HTR-8/SVneo (cell line): ENCODE measurements around the gene CNTROB.

Experiments used
- DNase-seq: peaks from one replicate; pipeline ENCODE4 v3.0.0; 2011; ENCODE audit warnings: low spot score, mixed read lengths; ENCODE audit not compliant: insufficient read length
- FAIRE-seq: peaks from 2 replicates; lab custom pipeline; 2011; peaks lifted over from hg19 to GRCh38; lab: Jason Lieb, UNC

CNTROB gene

DNA sequence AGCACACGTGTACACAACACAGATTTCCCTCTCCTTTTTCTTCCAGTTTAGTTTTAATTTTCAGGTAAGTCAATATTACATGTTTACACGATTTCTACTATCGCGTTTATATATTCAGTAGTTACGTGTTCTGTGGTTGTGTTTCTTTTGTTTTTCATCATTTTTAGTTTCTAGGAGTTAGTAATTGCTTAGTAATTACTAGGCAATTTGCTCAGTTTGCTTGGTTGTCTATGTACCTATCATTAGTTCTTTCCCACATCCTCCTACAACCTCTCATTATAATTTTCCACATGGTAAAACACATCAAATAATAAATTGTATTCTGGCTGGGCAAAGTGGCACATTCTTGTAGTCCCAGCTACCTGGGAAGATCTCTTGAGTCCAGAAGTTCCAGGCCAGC is 45.8 kb downstream of the CNTROB start:
- FAIRE-seq (no peak), DNase-seq (no peak)

DNA sequence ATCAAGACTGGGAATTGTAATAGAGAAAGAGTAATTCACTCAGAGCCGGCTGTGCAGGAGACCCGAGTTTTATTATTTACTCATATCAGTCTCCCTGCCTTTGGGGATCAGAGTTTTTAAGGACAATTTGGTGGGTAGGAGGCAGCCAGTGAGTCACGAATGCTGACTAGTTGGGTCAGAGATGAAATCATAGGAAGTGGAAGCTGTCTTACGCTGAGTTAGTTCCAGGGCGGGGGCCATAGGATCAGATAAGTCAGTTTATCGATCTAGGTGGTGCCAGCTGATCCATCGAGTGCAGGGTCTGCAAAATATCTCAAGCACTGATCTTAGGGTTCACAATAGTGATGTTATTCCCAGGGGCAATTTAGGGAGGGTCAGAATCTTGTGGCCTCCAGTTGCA is 50.2 kb downstream of the CNTROB start:
- no peak for DNase-seq
- peak; percentile 88 for FAIRE-seq

DNA sequence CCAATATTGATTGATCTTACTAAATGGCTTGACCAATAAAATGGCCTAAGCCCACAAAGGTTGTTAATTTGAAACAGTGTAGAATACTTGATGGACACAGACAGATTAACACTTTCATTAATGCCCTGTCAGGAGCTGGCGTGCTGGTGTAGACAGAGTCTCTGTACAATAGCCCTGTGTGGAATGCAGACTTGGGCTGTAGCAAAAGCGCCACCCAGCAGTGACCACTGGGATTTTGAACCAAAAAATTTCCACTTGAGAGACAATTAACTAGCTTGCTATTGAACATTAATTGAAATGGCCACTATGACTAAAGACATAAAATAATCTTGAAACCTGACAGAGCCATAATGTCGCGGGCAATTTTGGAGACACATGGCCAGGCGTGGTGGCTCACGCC is 50.7 kb downstream of the CNTROB start:
- DNase-seq (peak; percentile 55), FAIRE-seq (peak; percentile 57)

DNA sequence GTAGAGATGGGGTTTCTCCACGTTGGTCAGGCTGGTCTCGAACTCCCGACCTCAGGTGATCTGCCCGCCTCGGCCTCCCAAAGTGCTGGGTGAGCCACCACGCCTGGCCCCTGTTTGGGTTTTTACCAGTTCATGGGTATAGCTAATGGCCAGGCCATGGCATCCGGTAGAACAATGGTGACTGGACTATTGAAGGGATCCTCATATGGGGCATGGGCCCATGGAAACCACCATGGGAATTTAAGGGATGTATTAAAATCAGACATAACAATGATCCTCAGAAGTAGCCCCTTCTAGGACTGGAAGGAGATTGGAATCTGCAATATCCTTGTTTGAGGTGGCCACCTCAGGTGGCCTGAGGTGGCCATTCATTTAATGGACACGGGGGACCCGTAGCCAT is 52.9 kb downstream of the CNTROB start:
- FAIRE-seq (no peak), DNase-seq (no peak)

DNA sequence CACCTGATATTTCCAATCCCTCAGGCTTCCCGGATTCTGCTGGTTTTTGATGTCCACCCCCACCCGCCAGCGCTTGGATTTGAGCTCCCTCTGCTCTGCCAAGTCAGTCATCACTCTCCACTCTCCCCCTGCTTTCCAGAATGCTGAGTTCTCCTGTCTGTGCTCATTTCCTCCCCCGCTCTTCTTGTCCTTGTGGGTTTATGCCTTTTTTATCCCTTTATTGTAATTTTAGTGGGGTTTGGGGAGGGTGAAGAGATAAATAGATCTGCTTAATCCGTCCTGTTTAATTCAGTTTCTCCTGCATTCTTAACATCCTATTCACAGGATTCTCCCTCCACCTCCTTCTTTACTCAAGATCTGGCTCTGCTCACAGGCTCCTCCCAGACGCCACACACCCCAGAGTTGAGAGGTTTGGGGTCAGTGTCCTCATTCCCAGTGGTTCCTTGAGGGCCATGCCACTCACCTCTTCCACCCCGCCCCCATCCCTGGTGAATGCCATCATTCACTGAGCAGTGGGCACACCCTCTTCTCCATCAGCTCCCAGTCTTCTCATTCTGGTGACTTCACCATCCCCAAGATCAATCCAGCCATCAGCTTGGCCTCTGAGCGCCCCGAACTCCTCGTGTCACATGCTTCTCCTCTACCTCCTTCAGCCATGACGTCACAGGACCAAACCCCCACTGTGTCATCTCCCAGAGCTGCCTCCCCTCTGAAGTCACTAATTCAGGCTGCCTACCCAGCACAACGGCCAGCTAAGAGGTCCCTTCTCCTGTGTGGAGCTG is 55.3 kb downstream of the CNTROB start:
- FAIRE-seq (no peak), DNase-seq (no peak)

DNA sequence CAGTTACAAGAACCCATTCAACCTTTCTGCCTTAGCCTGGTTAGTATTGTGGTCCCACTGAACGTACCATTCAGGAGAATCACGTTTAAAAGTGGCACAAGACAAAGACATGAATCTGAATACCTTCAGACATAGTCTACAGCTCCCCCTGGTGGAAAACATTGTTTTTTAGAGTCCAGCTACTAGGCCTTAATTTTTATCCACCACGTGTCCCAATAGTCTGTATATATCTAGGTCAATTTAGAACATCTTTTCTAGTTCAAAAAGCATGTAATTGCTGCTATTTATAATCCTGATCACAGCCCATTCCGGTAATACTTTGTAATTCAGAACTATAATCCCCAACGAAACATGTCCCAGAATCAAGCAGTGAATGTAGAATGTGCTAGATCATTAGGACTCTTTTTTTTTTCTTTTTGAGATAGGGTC is 56.8 kb downstream of the CNTROB start:
- no peak for FAIRE-seq

DNA sequence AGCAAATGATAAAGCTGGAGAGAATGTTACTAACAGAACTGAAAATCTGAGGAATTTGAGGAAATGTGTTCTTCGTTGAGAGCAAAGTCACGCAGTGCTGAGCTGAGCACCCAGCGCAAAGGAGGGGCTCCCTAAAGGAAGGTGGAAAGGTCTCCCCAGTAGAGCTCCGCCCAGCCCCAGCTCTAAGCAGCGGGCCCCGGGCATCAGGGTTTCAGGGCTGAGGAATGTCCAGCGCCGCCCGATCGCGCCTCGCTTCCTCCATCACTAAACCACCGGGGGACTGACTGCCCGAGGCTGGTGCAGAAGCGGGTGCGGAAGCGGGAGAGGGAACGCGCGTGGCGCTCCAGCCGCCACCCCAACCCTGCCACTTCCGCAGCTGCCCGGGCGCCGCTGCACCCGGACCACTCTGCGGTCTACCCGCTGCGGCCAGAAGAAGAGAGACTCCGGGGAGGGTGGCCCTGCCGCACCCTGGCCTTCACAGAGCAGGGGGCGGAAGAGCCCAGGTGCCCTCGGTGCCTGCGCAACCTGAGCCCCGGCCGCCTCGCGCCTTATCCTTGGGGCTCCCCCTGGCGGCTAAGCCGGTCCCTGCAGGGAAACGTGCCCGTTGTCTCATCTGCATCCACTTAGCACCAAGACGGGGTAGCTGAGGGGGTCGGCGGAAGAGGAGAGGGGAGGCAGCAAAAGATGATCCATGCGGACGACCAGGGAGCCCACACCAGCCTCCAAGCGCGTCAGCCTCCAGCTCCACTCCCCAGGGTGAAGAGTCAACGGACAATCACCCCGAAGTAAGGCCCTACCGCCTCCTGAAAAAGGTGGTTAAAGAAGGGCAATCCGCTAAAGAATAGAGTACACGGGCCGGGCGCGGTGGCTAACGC is 58.0 kb downstream of the CNTROB start:
- DNase-seq (peak; percentile 92), FAIRE-seq (peak; percentile 91)

More for the DNA sequence above, 56.8 kb downstream of the CNTROB start:
- DNase-seq = peak; percentile 71

DNA sequence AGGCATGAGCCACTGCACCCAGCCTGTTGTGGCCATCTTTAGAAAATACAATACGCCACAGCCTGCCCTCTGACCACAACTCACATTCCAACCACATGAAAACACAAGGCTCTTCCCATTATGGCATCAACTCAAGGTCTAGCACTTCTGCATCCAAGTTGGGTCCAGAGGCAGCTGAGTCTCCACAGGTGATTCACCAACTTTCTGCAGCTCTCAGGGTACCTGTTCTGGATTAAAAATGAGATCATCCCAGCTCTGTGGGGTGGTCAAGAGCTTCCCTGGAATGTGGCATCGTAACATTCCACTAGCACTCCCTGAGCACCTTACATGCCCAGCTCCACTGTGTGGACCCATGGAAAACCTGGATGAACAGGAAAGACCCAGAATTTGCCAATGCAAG is 60.5 kb downstream of the CNTROB start:
- no peak for DNase-seq
- FAIRE-seq = no peak

DNA sequence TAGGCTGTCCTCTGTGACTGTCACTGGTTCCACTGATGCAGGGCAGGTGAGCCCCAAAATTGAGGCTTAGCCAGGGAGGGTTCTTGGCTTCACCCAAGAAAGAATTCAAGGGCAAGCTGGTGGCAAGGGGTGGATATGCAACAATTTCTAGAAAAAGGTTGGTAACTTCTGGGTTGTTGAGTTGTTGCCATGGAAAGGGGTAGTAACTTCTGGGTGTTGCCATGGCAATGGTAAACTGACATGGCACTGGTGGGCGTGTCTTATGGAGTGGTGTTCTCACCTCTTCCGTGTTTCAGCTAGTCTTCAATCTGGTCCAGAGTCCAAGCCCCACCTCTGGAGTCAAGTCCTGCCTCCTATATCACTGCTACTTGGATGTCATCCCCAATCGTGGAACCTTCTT is 60.9 kb downstream of the CNTROB start:
- FAIRE-seq (no peak), DNase-seq (no peak)

DNA sequence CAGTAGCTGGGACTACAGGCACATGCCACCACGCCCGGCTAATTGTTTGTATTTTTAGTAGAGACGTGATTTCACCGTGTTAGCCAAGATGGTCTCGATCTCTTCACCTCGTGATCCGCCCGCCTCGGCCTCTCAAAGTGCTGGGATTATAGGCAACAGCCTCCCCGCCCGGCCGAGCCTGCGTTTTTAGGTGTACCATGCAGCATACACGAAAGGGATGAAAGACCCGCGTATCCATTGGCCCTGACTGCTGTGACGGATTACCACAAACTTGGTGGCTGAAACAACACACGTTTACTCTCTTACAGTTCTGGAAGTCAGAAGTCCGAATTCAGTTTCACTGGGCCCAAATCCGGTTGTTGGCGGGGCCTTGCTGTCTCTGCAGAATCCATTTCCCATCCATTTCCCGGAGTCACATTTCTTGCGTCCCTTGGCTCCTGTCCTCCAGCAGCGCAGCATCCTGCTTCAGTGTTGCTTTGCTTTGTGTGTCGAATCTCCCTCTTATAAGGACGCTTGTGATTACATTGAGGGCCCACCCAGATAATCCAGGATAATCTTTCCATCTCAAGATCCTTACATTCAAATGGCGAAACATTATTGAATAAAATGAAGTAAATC is 62.1 kb downstream of the CNTROB start:
- FAIRE-seq (no peak), DNase-seq (no peak)

DNA sequence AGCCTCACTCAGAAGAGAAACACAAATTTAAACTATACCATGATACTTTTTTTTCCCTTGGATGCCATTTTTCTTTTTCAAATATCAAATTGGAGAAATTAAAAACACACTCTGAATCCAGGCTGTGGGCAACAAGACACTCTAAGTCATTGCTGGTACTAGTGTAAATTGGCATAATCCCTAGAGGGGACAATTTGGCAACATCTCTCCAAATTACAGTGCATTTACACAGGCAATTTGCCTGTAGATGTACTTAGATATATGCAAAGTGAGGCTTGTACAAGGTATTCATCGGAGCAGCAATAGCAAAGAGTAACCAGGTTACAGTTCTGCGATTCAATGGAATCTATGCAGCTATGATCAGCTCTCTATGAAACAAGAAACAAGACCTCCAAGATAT is 63.7 kb downstream of the CNTROB start:
- DNase-seq (no peak), FAIRE-seq (no peak)

DNA sequence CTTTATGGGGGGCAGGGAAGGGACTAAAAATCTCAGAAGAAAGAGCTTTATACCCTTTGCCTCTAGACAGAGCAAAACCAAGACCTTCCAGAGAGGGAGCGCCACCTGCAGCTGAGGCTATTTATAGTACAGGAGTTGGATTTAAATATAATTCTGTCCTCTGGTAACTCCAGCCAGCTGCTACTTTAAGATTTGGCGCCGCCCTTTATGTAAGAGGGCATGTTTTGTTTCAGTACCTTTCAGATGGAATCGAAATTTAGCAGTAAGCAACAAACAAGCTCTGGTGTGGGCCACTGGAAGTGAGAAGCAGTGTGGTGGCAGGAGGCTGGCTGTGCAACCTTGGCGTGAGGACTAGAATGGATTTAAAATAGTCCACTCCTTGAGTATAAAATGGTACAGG is 65.2 kb downstream of the CNTROB start:
- DNase-seq (no peak), FAIRE-seq (no peak)
